Gastrocnemius medialis (tissue), 4 donors: Measurements from ENCODE around the gene SORBS1. TPM values are rescaled to one million over a fixed set of nuclear protein-coding genes. Genes with fewer than 3 reads are reported as not detected.

Experiments
- ATAC-seq, 2 donors: fragments of 150-250 bp; one replicate each; pipeline ENCODE4 v1.9.1; 2016
- DNase-seq, 2 donors: peaks; one replicate each; pipeline ENCODE4 v3.0.0-alpha.2; 2019
- H3K27ac ChIP-seq, 4 donors: fragments of 200-600 bp; sonication (generic); 1 replicate in 1 of 4; 2 replicates in 3 of 4; pipeline ENCODE4 v1.5.1; 2016 to 2018; ENCODE audit warnings: mild to moderate bottlenecking in 2 of 4, moderate library complexity in 1 of 4
- H3K27me3 ChIP-seq, 3 donors: fragments of 200-600 bp; sonication (generic) in 2 of 3; 1 replicate in 1 of 3; 2 replicates in 2 of 3; pipeline versions ENCODE4 v1.5.1 to v1.6.0; 2016 to 2019; ENCODE audit warnings: mild to moderate bottlenecking in 1 of 3, moderate library complexity in 1 of 3
- H3K36me3 ChIP-seq, 2 donors: fragments of 200-600 bp; sonication (generic) in 1 of 2; one replicate each; pipeline ENCODE4 v1.5.1; 2017 to 2018
- H3K4me1 ChIP-seq, 2 donors: fragments of 200-600 bp; sonication (generic) in 1 of 2; one replicate each; pipeline ENCODE4 v1.5.1; 2016 to 2017; ENCODE audit warnings: mild to moderate bottlenecking in 2 of 2
- H3K4me3 ChIP-seq, 4 donors: fragments of 200-600 bp; sonication (generic) in 3 of 4; 1 replicate in 1 of 4; 2 replicates in 3 of 4; pipeline ENCODE4 v1.5.1; 2016 to 2019; ENCODE audit warnings: mild to moderate bottlenecking in 2 of 4
- H3K9me3 ChIP-seq, 3 donors: fragments of 200-600 bp; sonication (generic) in 2 of 3; 1 replicate in 1 of 3; 2 replicates in 2 of 3; pipeline ENCODE4 v1.5.1; 2016 to 2019
- CTCF ChIP-seq, 5 experiments: fragments of 450-650 bp in 3 of 5; fragments of 200-600 bp in 2 of 5; sonication (generic) in 2 of 5; IDR thresholded peaks in 4 of 5; conservative IDR thresholded peaks in 1 of 5; 1 replicate in 4 of 5; 2 replicates in 1 of 5; pipeline ENCODE4 v1.5.1; 2016 to 2019; ENCODE audit warnings: antibody characterized with exemption in 5 of 5, mild to moderate bottlenecking in 3 of 5, moderate library complexity in 3 of 5
- POLR2A ChIP-seq, 2 donors: fragments of 450-650 bp; IDR thresholded peaks; one replicate each; pipeline ENCODE4 v1.6.1; 2017; ENCODE audit warnings: antibody characterized with exemption in 2 of 2, mild to moderate bottlenecking in 2 of 2, moderate library complexity in 2 of 2
- in situ Hi-C, 4 donors: fragments of 200-750 bp; cut with MboI; loops; one replicate each; pipeline versions ENCODE4 v1.15.0 to v1.8.0; 2017; ENCODE audit warnings: low sequenced_read_pairs in 4 of 4
- intact Hi-C: fragments of 100-400 bp; cut with DNase I; formaldehyde crosslinking; loops from one replicate; pipeline ENCODE4 v1.15.1; 2023; ENCODE audit warnings: low total_unique reads
- total RNA-seq, 4 donors: library from RNA; depleted of rRNA; stranded (reverse); fragments of >200 nt; gene quantifications; one replicate each; pipeline versions ENCODE4 v1.1.0 to v1.2.3, GENCODE V29; 2016

The SORBS1 gene
- total RNA-seq, 4 donors from 2014 or later, result 146 to 331 (median 186) TPM

GRCh38 chr10:95280637-95281036 is 280.5 kb downstream of the SORBS1 start:
- TF ChIP-seq CTCF (IDR thresholded peaks at IDR 0.05 in 4 of 5, conservative IDR thresholded peaks at IDR 0.05 in 1 of 5), result no peak
- no peak for TF ChIP-seq POLR2A (IDR thresholded peaks at IDR 0.05)
- Histone ChIP-seq H3K27ac (peak overlapping the region; percentile 80 to 97 (median 92)), H3K36me3 (no peaks in the 10 kb centered on the region), H3K27me3 (no peaks in the 10 kb centered on the region), H3K4me1 (peaks cover 82 to 98% of the 10 kb centered on the region in 2 donors), H3K4me3 (peak overlapping the region in 1 of 4 donors; percentile 29), H3K9me3 (no peaks in the 10 kb centered on the region)
- no peak for DNase-seq
- in situ Hi-C loops (no loop called here), intact Hi-C loops (no loop called here)
- no peak for ATAC-seq

GRCh38 chr10:95279042-95279820 is 281.9 kb downstream of the SORBS1 start:
- H3K36me3 ChIP-seq, result no peaks in the 10 kb centered on the region
- intact Hi-C loops (loop anchor here (5.0 kb wide), 1 partner anchor 198 kb away; no protein-coding TSS in a partner anchor), in situ Hi-C loops (no loop called here)
- peaks cover 78 to 98% of the 10 kb centered on the region in 2 donors for H3K4me1 ChIP-seq
- H3K27me3 ChIP-seq, result no peaks in the 10 kb centered on the region
- H3K9me3 ChIP-seq, result no peaks in the 10 kb centered on the region
- TF ChIP-seq CTCF (IDR thresholded peaks at IDR 0.05 in 4 of 5, conservative IDR thresholded peaks at IDR 0.05 in 1 of 5) (no peak), POLR2A (IDR thresholded peaks at IDR 0.05) (no peak)
- H3K27ac ChIP-seq, result peak overlapping the region; percentile 80 to 97 (median 92)
- DNase-seq (no peak), ATAC-seq (peak in 1 of 2 donors; percentile 30)
- H3K4me3 ChIP-seq, result peak overlapping the region in 1 of 4 donors; percentile 14

- intact Hi-C loops, result loop anchor here (5.0 kb wide), 1 partner anchor 199 kb away; no protein-coding TSS in a partner anchor
- in situ Hi-C loops, result no loop called here
- Histone ChIP-seq H3K4me3 (peak overlapping the region in 1 of 4 donors; percentile 14), H3K9me3 (no peaks in the 10 kb centered on the region), H3K36me3 (no peaks in the 10 kb centered on the region), H3K27me3 (no peaks in the 10 kb centered on the region), H3K27ac (peak overlapping the region; percentile 80 to 97 (median 92)), H3K4me1 (peaks cover 80 to 96% of the 10 kb centered on the region in 2 donors)
- ATAC-seq, result peak; percentile 5 to 23
- no peak for TF ChIP-seq CTCF (IDR thresholded peaks at IDR 0.05 in 4 of 5, conservative IDR thresholded peaks at IDR 0.05 in 1 of 5)
- TF ChIP-seq POLR2A (IDR thresholded peaks at IDR 0.05), result peak; percentile 24 to 65
- peak; percentile 49 to 66 for DNase-seq
Measured at GRCh38 chr10:95278061-95278988, 282.8 kb downstream of the SORBS1 start.

- intact Hi-C loops, result loop anchor here (5.0 kb wide), 1 partner anchor 200 kb away; no protein-coding TSS in a partner anchor
- TF ChIP-seq CTCF (IDR thresholded peaks at IDR 0.05 in 4 of 5, conservative IDR thresholded peaks at IDR 0.05 in 1 of 5) (no peak), POLR2A (IDR thresholded peaks at IDR 0.05) (no peak)
- Histone ChIP-seq H3K27me3 (no peaks in the 10 kb centered on the region), H3K4me3 (peak overlapping the region in 1 of 4 donors; percentile 14), H3K27ac (peak overlapping the region; percentile 80 to 97 (median 92)), H3K4me1 (peaks cover 86 to 97% of the 10 kb centered on the region in 2 donors), H3K9me3 (no peaks in the 10 kb centered on the region), H3K36me3 (no peaks in the 10 kb centered on the region)
- ATAC-seq, result no peak
- in situ Hi-C loops, result no loop called here
- DNase-seq, result no peak
Measured at GRCh38 chr10:95277614-95278013, 283.6 kb downstream of the SORBS1 start.
